ENCODE measurements around the gene CORO1C. TPM values are rescaled to one million over a fixed set of nuclear protein-coding genes. Genes with fewer than 3 reads are reported as not detected.
A peak's percentile ranks its signal among the peaks of the same experiment; 100 is the strongest.

CORO1C gene
- total and polyA plus RNA-seq, 9 of the 15 experiments (the other 6 are each of a cell fraction or from before 2014, with no cell fraction given), result 55.2 to 280 (median 150) TPM

DNA sequence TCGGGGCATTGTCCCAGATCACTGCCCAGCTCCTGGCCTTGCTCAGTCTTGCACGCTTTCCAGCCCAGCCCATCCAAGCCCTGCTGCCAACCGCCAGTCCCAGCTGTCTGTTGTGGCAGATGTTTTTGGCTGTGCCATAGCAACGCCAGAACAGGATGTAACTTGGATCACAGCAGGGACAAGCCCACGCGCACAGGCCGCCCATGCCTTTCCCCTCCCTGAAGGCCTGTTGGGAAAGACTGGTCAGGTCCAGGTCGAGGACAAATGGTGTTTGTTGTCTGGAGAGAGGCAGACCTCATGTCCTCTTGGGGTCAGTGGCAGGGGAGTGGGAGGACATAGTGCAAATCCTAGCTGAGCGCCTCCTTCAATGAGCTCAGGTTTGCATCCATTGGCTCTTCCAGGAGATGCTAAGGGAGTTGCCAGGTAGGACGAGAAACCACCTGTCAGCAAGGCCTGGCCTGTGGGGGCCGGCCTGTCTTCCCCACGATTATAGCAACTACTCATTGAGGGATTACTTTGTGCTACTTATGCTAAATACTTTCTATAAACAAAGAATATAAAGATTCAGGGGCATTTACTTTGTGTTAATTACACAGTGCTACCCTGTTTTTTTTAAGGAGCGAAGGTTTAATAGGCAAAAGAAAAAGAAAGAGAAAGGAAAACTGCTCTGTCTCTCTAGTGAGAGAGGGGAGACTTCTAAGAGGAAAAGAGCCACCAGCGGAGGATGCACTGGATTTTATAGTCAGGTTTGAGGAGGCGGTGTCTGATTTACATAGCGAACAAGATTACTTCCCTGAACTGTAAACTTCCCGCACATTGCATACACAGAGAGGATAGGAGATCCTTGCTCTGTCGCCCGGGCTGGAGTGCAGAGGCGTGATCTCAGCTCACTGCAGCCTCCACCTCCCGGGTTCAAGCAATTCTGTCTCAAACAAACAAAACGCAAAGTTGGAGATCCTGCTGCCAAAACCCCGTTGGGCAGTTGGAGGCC is 42.8 kb upstream of the CORO1C start:
- no peak overlapping the region for H3K27ac ChIP-seq (ENCODE audit: extremely low read depth, low read depth, low read length)
- ChIA-PET POLR2A (no interaction called here), CTCF (ENCODE audit: low intra/inter-chr PET ratio) (no interaction called here)
- H3K36me3 ChIP-seq (ENCODE audit: control insufficient read depth, insufficient read depth, low read length), result no peaks in the 10 kb centered on the region
- H3K27me3 ChIP-seq (ENCODE audit: control insufficient read depth in 2 of 2, insufficient read depth in 2 of 2, low read length in 2 of 2), result peaks cover 0 to 4% of the 10 kb centered on the region in 2 experiments; a peak in 4 of 5 replicates
- intact Hi-C loops (cut with micrococcal nuclease), result no loop called here
- BruUV-seq (replicated peaks), result no TSS peak
- 46% methylated on average over 20 of the region's 23 CpGs for WGBS (ENCODE audit: insufficient coverage, low coverage, missing lambda C conversion rate)
- H3K4me1 ChIP-seq (replicated peaks in 1 of 2; ENCODE audit: control insufficient read depth in 2 of 2, insufficient read depth in 2 of 2, low read length in 2 of 2), result peaks cover 0 to 12% of the 10 kb centered on the region in 2 experiments; a peak in 2 of 5 replicates
- no peak for DNase-seq (ENCODE audit: extremely low read depth in 1 of 4, low spot score in 3 of 4)
- H3K9me1 ChIP-seq (ENCODE audit: control insufficient read depth, insufficient read depth, low read length), result no peaks in the 10 kb centered on the region
- H3K9me3 ChIP-seq (replicated peaks; ENCODE audit: control insufficient read depth, insufficient read depth, low read depth, low read length), result no peaks in the 10 kb centered on the region
- no peaks in the 10 kb centered on the region for H4K20me1 ChIP-seq (replicated peaks; ENCODE audit: control insufficient read depth, insufficient read depth, low read length)
- peak overlapping the region; percentile 74 for H2AFZ ChIP-seq (ENCODE audit: low read depth, low read length)
- H3K79me2 ChIP-seq (ENCODE audit: control insufficient read depth, insufficient read depth, low read length), result no peaks in the 10 kb centered on the region
- no peak overlapping the region for H3K4me3 ChIP-seq
- FAIRE-seq, result no peak
- ATAC-seq, result no peak
- in situ Hi-C loops (cut with MboI), result no loop called here
- H3K9ac ChIP-seq (ENCODE audit: insufficient read depth in 1 of 2, low read depth in 2 of 2, low read length in 2 of 2), result 0 out of 4 replicates have a peak overlapping the region, but pooled peaks of 1 of the 2 experiments have one; percentile 20
- no peak overlapping the region for H3K4me2 ChIP-seq (ENCODE audit: insufficient read depth, low read length)
- TF ChIP-seq, protein P1, sequence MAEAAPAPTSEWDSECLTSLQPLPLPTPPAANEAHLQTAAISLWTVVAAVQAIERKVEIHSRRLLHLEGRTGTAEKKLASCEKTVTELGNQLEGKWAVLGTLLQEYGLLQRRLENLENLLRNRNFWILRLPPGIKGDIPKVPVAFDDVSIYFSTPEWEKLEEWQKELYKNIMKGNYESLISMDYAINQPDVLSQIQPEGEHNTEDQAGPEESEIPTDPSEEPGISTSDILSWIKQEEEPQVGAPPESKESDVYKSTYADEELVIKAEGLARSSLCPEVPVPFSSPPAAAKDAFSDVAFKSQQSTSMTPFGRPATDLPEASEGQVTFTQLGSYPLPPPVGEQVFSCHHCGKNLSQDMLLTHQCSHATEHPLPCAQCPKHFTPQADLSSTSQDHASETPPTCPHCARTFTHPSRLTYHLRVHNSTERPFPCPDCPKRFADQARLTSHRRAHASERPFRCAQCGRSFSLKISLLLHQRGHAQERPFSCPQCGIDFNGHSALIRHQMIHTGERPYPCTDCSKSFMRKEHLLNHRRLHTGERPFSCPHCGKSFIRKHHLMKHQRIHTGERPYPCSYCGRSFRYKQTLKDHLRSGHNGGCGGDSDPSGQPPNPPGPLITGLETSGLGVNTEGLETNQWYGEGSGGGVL (CRISPR knock-in tag; IDR thresholded peaks at IDR 0.05), result no peak
- no peak for TF ChIP-seq ADNP (tag; IDR thresholded peaks at IDR 0.05)
- TF ChIP-seq RBM34 (IDR thresholded peaks at IDR 0.05; ENCODE audit: borderline replicate concordance, insufficient read depth, low read length), result no peak
- no peak for TF ChIP-seq BDP1 (IDR thresholded peaks at IDR 0.05; ENCODE audit: insufficient read depth, insufficient read length)
- TF ChIP-seq TCF7L2 (IDR thresholded peaks at IDR 0.05; ENCODE audit: low read depth, low read length), result no peak
- TF ChIP-seq PHF20 (IDR thresholded peaks at IDR 0.05; ENCODE audit: partially characterized antibody), result no peak
- no peak for TF ChIP-seq POU5F1 (IDR thresholded peaks at IDR 0.05; ENCODE audit: borderline replicate concordance, low read depth, low read length, partially characterized antibody)
- TF ChIP-seq TFAM (CRISPR knock-in tag; conservative IDR thresholded peaks at IDR 0.05), result no peak
- TF ChIP-seq, protein P2, sequence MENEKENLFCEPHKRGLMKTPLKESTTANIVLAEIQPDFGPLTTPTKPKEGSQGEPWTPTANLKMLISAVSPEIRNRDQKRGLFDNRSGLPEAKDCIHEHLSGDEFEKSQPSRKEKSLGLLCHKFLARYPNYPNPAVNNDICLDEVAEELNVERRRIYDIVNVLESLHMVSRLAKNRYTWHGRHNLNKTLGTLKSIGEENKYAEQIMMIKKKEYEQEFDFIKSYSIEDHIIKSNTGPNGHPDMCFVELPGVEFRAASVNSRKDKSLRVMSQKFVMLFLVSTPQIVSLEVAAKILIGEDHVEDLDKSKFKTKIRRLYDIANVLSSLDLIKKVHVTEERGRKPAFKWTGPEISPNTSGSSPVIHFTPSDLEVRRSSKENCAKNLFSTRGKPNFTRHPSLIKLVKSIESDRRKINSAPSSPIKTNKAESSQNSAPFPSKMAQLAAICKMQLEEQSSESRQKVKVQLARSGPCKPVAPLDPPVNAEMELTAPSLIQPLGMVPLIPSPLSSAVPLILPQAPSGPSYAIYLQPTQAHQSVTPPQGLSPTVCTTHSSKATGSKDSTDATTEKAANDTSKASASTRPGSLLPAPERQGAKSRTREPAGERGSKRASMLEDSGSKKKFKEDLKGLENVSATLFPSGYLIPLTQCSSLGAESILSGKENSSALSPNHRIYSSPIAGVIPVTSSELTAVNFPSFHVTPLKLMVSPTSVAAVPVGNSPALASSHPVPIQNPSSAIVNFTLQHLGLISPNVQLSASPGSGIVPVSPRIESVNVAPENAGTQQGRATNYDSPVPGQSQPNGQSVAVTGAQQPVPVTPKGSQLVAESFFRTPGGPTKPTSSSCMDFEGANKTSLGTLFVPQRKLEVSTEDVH (IDR thresholded peaks at IDR 0.05; ENCODE audit: low read depth, partially characterized antibody), result no peak
- TF ChIP-seq, protein P3, sequence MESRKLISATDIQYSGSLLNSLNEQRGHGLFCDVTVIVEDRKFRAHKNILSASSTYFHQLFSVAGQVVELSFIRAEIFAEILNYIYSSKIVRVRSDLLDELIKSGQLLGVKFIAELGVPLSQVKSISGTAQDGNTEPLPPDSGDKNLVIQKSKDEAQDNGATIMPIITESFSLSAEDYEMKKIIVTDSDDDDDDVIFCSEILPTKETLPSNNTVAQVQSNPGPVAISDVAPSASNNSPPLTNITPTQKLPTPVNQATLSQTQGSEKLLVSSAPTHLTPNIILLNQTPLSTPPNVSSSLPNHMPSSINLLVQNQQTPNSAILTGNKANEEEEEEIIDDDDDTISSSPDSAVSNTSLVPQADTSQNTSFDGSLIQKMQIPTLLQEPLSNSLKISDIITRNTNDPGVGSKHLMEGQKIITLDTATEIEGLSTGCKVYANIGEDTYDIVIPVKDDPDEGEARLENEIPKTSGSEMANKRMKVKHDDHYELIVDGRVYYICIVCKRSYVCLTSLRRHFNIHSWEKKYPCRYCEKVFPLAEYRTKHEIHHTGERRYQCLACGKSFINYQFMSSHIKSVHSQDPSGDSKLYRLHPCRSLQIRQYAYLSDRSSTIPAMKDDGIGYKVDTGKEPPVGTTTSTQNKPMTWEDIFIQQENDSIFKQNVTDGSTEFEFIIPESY (CRISPR knock-in tag; IDR thresholded peaks at IDR 0.05), result peak; percentile 57; the same call in 1 of the 2 replicates
- TF ChIP-seq CTBP1 (IDR thresholded peaks at IDR 0.05; ENCODE audit: borderline replicate concordance), result no peak
- no peak for TF ChIP-seq ZEB2 (IDR thresholded peaks at IDR 0.05)
- TF ChIP-seq GABPB1 (CRISPR knock-in tag; IDR thresholded peaks at IDR 0.05), result no peak
